ENCODE data around the gene TMEM151B. TPM values are rescaled to one million over a fixed set of nuclear protein-coding genes. Genes with fewer than 3 reads are reported as not detected.

TMEM151B gene
- total RNA-seq, 2 donors from 2014 or later, result 0.22 to 0.51 TPM

- TF ChIP-seq CTCF (conservative IDR thresholded peaks at IDR 0.05), result no peak
- Histone ChIP-seq H3K4me3 (ENCODE audit: low read length) (no peak overlapping the region), H3K9ac (ENCODE audit: extremely low read depth, low read length, poor library complexity, severe bottlenecking) (no peak overlapping the region), H3K9me3 (ENCODE audit: control insufficient read depth, low read length) (no peaks in the 10 kb centered on the region), H3K4me1 (ENCODE audit: control insufficient read depth, insufficient read depth, low read length) (no peaks in the 10 kb centered on the region), H3K27ac (ENCODE audit: low read depth, low read length) (no peak overlapping the region), H3K27me3 (ENCODE audit: control insufficient read depth, insufficient read depth, low read length, poor library complexity, severe bottlenecking) (peaks cover 95% of the 10 kb centered on the region), H3K36me3 (ENCODE audit: control insufficient read depth, insufficient read depth, low read length) (no peaks in the 10 kb centered on the region)
- Mint-ChIP-seq H3K9me3 (no peaks in the 10 kb centered on the region), H3K36me3 (ENCODE audit: low read depth) (peaks cover 2% of the 10 kb centered on the region), H3K27ac (no peak overlapping the region), H3K4me1 (no peaks in the 10 kb centered on the region), H3K4me3 (no peak overlapping the region), H3K27me3 (ENCODE audit: insufficient read depth) (peaks cover 87% of the 10 kb centered on the region)
- WGBS, 2 experiments (ENCODE audit: insufficient coverage in 1 of 2, insufficient read length in 1 of 2), result 88 to 91% methylated on average over 6 to 7 of the region's 7 CpGs
- no peak for DNase-seq
These were observed 7.5 kb downstream of the TMEM151B start for GRCh38 chr6:44277763-44278162.

GRCh38 chr6:44278315-44278714 lies 8.1 kb downstream of the TMEM151B start:
- peaks cover 2% of the 10 kb centered on the region for H3K36me3 Mint-ChIP-seq (ENCODE audit: low read depth)
- peaks cover 95% of the 10 kb centered on the region for H3K27me3 ChIP-seq (ENCODE audit: control insufficient read depth, insufficient read depth, low read length, poor library complexity, severe bottlenecking)
- no peak overlapping the region for H3K9ac ChIP-seq (ENCODE audit: extremely low read depth, low read length, poor library complexity, severe bottlenecking)
- no peaks in the 10 kb centered on the region for H3K9me3 ChIP-seq (ENCODE audit: control insufficient read depth, low read length)
- TF ChIP-seq CTCF (conservative IDR thresholded peaks at IDR 0.05), result no peak
- no peaks in the 10 kb centered on the region for H3K4me1 Mint-ChIP-seq
- WGBS, 2 experiments (ENCODE audit: insufficient coverage in 1 of 2, insufficient read length in 1 of 2), result 67 to 71% methylated on average over 2 to 3 of the region's 3 CpGs
- H3K27me3 Mint-ChIP-seq (ENCODE audit: insufficient read depth), result peaks cover 87% of the 10 kb centered on the region
- H3K27ac ChIP-seq (ENCODE audit: low read depth, low read length), result no peak overlapping the region
- H3K27ac Mint-ChIP-seq, result no peak overlapping the region
- DNase-seq, result no peak
- no peaks in the 10 kb centered on the region for H3K36me3 ChIP-seq (ENCODE audit: control insufficient read depth, insufficient read depth, low read length)
- no peaks in the 10 kb centered on the region for H3K4me1 ChIP-seq (ENCODE audit: control insufficient read depth, insufficient read depth, low read length)
- no peaks in the 10 kb centered on the region for H3K9me3 Mint-ChIP-seq
- no peak overlapping the region for H3K4me3 ChIP-seq (ENCODE audit: low read length)
- H3K4me3 Mint-ChIP-seq, result no peak overlapping the region

GRCh38 chr6:44278774-44279697 lies 8.8 kb downstream of the TMEM151B start:
- Mint-ChIP-seq H3K27me3 (ENCODE audit: insufficient read depth) (peaks cover 89% of the 10 kb centered on the region), H3K4me3 (no peak overlapping the region), H3K27ac (no peak overlapping the region), H3K9me3 (no peaks in the 10 kb centered on the region), H3K4me1 (no peaks in the 10 kb centered on the region), H3K36me3 (ENCODE audit: low read depth) (peaks cover 2% of the 10 kb centered on the region)
- no peak overlapping the region for H3K4me3 ChIP-seq (ENCODE audit: low read length)
- H3K27me3 ChIP-seq (ENCODE audit: control insufficient read depth, insufficient read depth, low read length, poor library complexity, severe bottlenecking), result peaks cover 95% of the 10 kb centered on the region
- TF ChIP-seq CTCF (conservative IDR thresholded peaks at IDR 0.05), result no peak
- H3K27ac ChIP-seq (ENCODE audit: low read depth, low read length), result no peak overlapping the region
- no peaks in the 10 kb centered on the region for H3K9me3 ChIP-seq (ENCODE audit: control insufficient read depth, low read length)
- no peaks in the 10 kb centered on the region for H3K36me3 ChIP-seq (ENCODE audit: control insufficient read depth, insufficient read depth, low read length)
- no peak for DNase-seq
- no peaks in the 10 kb centered on the region for H3K4me1 ChIP-seq (ENCODE audit: control insufficient read depth, insufficient read depth, low read length)
- WGBS, 2 experiments (ENCODE audit: insufficient coverage in 1 of 2, insufficient read length in 1 of 2), result 68 to 79% methylated on average over 6 to 9 of the region's 9 CpGs
- H3K9ac ChIP-seq (ENCODE audit: extremely low read depth, low read length, poor library complexity, severe bottlenecking), result no peak overlapping the region
